ENCODE measurements around the gene KIFBP.

Gene KIFBP

GRCh38 chr10:69062901-69063300, 74.3 kb downstream of the KIFBP start:
- H3K4me3 ChIP-seq (ENCODE audit: low read depth, low read length): peak overlapping the region; percentile 58
- TF ChIP-seq POLR2A (IDR thresholded peaks at IDR 0.05; ENCODE audit: extremely low read depth, insufficient read length) (no peak), MAX (IDR thresholded peaks at IDR 0.05; ENCODE audit: low read depth, low read length) (no peak), MYC (IDR thresholded peaks at IDR 0.05; ENCODE audit: low read depth, low read length) (no peak)
- TF ChIP-seq, protein P1, sequence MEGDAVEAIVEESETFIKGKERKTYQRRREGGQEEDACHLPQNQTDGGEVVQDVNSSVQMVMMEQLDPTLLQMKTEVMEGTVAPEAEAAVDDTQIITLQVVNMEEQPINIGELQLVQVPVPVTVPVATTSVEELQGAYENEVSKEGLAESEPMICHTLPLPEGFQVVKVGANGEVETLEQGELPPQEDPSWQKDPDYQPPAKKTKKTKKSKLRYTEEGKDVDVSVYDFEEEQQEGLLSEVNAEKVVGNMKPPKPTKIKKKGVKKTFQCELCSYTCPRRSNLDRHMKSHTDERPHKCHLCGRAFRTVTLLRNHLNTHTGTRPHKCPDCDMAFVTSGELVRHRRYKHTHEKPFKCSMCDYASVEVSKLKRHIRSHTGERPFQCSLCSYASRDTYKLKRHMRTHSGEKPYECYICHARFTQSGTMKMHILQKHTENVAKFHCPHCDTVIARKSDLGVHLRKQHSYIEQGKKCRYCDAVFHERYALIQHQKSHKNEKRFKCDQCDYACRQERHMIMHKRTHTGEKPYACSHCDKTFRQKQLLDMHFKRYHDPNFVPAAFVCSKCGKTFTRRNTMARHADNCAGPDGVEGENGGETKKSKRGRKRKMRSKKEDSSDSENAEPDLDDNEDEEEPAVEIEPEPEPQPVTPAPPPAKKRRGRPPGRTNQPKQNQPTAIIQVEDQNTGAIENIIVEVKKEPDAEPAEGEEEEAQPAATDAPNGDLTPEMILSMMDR (IDR thresholded peaks at IDR 0.05; ENCODE audit: low read depth, low read length): no peak
- DNase-seq (ENCODE audit: low read depth): no peak

- TF ChIP-seq POLR2A (IDR thresholded peaks at IDR 0.05; ENCODE audit: extremely low read depth, insufficient read length): no peak
- TF ChIP-seq MYC (IDR thresholded peaks at IDR 0.05; ENCODE audit: low read depth, low read length): no peak
- no peak for TF ChIP-seq MAX (IDR thresholded peaks at IDR 0.05; ENCODE audit: low read depth, low read length)
- TF ChIP-seq, protein P1 (IDR thresholded peaks at IDR 0.05; ENCODE audit: low read depth, low read length): no peak
- H3K4me3 ChIP-seq (ENCODE audit: low read depth, low read length): peak overlapping the region; percentile 8
- DNase-seq (ENCODE audit: low read depth): no peak
These were observed 76.2 kb downstream of the KIFBP start for GRCh38 chr10:69064762-69065328.

DNA sequence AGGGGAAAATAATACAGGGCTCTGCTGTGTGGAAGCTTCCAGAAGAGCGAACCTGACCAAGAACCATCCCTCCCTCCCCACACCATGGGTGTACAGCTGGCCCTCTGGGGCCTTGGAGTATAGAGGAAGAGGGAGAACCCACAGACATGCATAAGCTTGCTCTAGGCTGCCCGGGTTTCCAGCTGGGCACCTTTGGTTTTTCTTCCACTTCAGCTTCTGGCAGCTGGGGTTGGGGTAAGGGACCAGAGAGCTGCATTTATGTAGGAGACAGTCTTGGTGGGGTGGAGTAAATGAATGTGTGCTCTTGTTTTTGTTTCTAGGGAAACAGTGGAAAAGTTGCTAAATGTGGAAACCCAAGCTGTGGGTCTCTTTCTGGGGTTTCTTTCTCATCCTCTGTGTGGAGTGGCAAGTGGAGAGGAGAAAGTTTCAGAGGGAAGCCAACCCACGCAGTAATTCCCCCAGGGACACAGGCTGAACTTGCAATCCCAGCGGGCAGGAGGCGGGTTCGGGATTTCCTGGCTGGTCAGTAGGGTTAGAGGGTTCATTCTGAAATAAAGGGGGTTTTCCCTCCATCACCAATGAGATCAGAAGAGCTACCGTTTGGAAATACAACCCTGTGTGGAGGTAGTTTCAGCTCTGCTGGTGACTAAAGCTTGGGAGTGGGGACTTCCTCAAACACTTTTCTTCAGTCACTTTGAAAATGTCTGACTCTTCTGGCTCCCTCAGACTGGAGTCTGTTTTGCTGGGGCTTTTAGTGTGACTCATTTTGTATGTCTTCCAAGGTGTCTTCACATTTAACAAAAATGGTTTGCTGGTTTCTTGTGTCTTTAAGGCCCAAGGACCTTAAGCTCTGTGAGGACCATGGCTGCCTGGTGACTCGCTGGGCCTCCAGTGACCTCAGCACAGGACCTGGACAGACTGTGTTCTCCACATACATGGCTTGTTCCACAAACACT, 77.1 kb downstream of the KIFBP start:
- H3K4me3 ChIP-seq (ENCODE audit: low read depth, low read length): peak overlapping the region; percentile 17
- TF ChIP-seq, protein P1 (IDR thresholded peaks at IDR 0.05; ENCODE audit: low read depth, low read length): no peak
- no peak for TF ChIP-seq MAX (IDR thresholded peaks at IDR 0.05; ENCODE audit: low read depth, low read length)
- peak; percentile 96 for DNase-seq (ENCODE audit: low read depth)

Measured in NB4 (cell line).